Left lung (tissue), 10 donors: ENCODE measurements around the gene MICAL3. TPM values are rescaled to one million over a fixed set of nuclear protein-coding genes. Genes with fewer than 3 reads are reported as not detected.
"Not testable (repeated sequence)": the region's sequence is repeated elsewhere in the genome, so short reads cannot be mapped to it uniquely, and the experiment has no call there.

ENCODE experiments used
- ATAC-seq: fragments of 200-7000 bp; cut with Tn5 transposase; one replicate; pipeline ENCODE4 v1.9.1; 2020; ENCODE audit warnings: moderate library complexity
- DNase-seq, 4 donors: peaks; one replicate each; pipeline ENCODE4 v3.0.0-alpha.2; 2013 to 2020
- H3K27ac ChIP-seq, 2 donors: fragments of 200-600 bp; sonication (generic) in 1 of 2; one replicate each; pipeline versions ENCODE4 v1.5.0 to v1.8.0; 2020 to 2021
- H3K27me3 ChIP-seq, 2 donors: fragments of 200-600 bp; sonication (generic) in 1 of 2; one replicate each; pipeline versions ENCODE4 v1.5.0 to v1.8.0; 2020 to 2021
- H3K36me3 ChIP-seq, 2 donors: fragments of 200-600 bp; sonication (generic) in 1 of 2; one replicate each; pipeline versions ENCODE4 v1.5.0 to v1.8.0; 2020 to 2021
- H3K4me1 ChIP-seq, 2 donors: fragments of 200-600 bp; one replicate each; pipeline ENCODE4 v1.8.0; 2021
- H3K4me3 ChIP-seq, 2 donors: fragments of 200-600 bp; sonication (generic) in 1 of 2; one replicate each; pipeline versions ENCODE4 v1.5.0 to v1.8.0; 2020 to 2021; ENCODE audit warnings: mild to moderate bottlenecking in 1 of 2
- H3K9me3 ChIP-seq, 2 donors: fragments of 200-600 bp; sonication (generic) in 1 of 2; one replicate each; pipeline versions ENCODE4 v1.5.0 to v1.8.0; 2020 to 2021
- CTCF ChIP-seq, 2 donors: fragments of 200-600 bp; sonication (generic) in 1 of 2; IDR thresholded peaks; one replicate each; pipeline versions ENCODE4 v1.5.0 to v1.8.0; 2021; ENCODE audit warnings: antibody characterized with exemption in 2 of 2
- intact Hi-C, 2 donors: fragments of 100-400 bp; cut with DNase I; formaldehyde crosslinking; loops; one replicate each; pipeline versions ENCODE4 v1.11.2 to v1.14.2; 2022
- polyA plus RNA-seq, 6 donors: library from polyadenylated mRNA; unstranded; fragments of 120-200 nt; gene quantifications; one replicate each; pipeline ENCODE4 v1.2.1, GENCODE V29; 2013; ENCODE audit not compliant: insufficient read length in 6 of 6
- total RNA-seq, 2 donors: library from RNA; stranded (reverse); fragmentation: NEBNext Ultra II Directional; extraction: Animal tissue kit (Norgen Biotek cat#: 25700); gene quantifications; one replicate each; pipeline ENCODE4 v1.2.1, GENCODE V29; 2021
- donor health status: DM: no; HTN: yes; CAD: no.
- donor health status: DM: no; HTN: no; CAD: no.

MICAL3 gene
- total and polyA plus RNA-seq, 8 donors: 24.9 to 64.8 (median 56.2) TPM

- Histone ChIP-seq H3K27me3 (peaks cover 0 to 32% of the 10 kb centered on the region in 2 donors), H3K27ac (peak overlapping the region; percentile 90 to 93), H3K36me3 (no peaks in the 10 kb centered on the region), H3K9me3 (no peaks in the 10 kb centered on the region), H3K4me1 (peaks cover 0 to 20% of the 10 kb centered on the region in 2 donors), H3K4me3 (peak overlapping the region; percentile 62 to 68)
- no peak for TF ChIP-seq CTCF (IDR thresholded peaks at IDR 0.05)
- intact Hi-C loops: no loop called here
- ATAC-seq (no peak), DNase-seq (peak in 1 of 4 donors; percentile 22)
Measured at GRCh38 chr22:18000441-18001039, 23.8 kb downstream of the MICAL3 start.

- Histone ChIP-seq H3K4me3 (no peak overlapping the region), H3K27me3 (peaks cover 0 to 32% of the 10 kb centered on the region in 2 donors), H3K36me3 (no peaks in the 10 kb centered on the region), H3K9me3 (no peaks in the 10 kb centered on the region), H3K27ac (no peak overlapping the region), H3K4me1 (peaks cover 0 to 20% of the 10 kb centered on the region in 2 donors)
- intact Hi-C loops: no loop called here
- ATAC-seq (no peak), DNase-seq (no peak)
- no peak for TF ChIP-seq CTCF (IDR thresholded peaks at IDR 0.05)
Measured at GRCh38 chr22:17999851-18000250, 24.5 kb downstream of the MICAL3 start.

GRCh38 chr22:17998913-17999312 is 25.4 kb downstream of the MICAL3 start:
- Histone ChIP-seq H3K27me3 (peaks cover 0 to 32% of the 10 kb centered on the region in 2 donors), H3K9me3 (no peaks in the 10 kb centered on the region), H3K4me1 (peaks cover 0 to 20% of the 10 kb centered on the region in 2 donors), H3K27ac (no peak overlapping the region), H3K36me3 (no peaks in the 10 kb centered on the region), H3K4me3 (no peak overlapping the region)
- no peak for ATAC-seq
- TF ChIP-seq CTCF (IDR thresholded peaks at IDR 0.05): no peak
- DNase-seq: no peak
- intact Hi-C loops: no loop called here

- intact Hi-C loops: no loop called here
- ATAC-seq (no peak), DNase-seq (no peak)
- H3K4me3 ChIP-seq: no peak overlapping the region
- H3K36me3 ChIP-seq: no peaks in the 10 kb centered on the region
- peaks cover 0 to 20% of the 10 kb centered on the region in 2 donors for H3K4me1 ChIP-seq
- H3K9me3 ChIP-seq: no peaks in the 10 kb centered on the region
- no peak overlapping the region for H3K27ac ChIP-seq
- TF ChIP-seq CTCF (IDR thresholded peaks at IDR 0.05): no peak
- peaks cover 0 to 28% of the 10 kb centered on the region in 2 donors for H3K27me3 ChIP-seq
Measured at GRCh38 chr22:17997456-17997855, 26.9 kb downstream of the MICAL3 start.

- H3K27ac ChIP-seq, H3K9me3 ChIP-seq, intact Hi-C loops, H3K4me1 ChIP-seq, H3K36me3 ChIP-seq, ATAC-seq, DNase-seq, H3K4me3 ChIP-seq, H3K27me3 ChIP-seq: not testable (repeated sequence)
Measured at GRCh38 chr22:17995256-17995655, 29.1 kb downstream of the MICAL3 start.
